Loucy (cell line): ENCODE results near the gene PCLO.

Source experiments
- H2AFZ ChIP-seq: fragments of 200-600 bp; sonication (generic); 2 replicates; pipeline ENCODE4 v1.6.0; 2016; ENCODE audit warnings: antibody characterized with exemption, mild to moderate bottlenecking, low read length, moderate library complexity
- H3F3A ChIP-seq: fragments of 200-600 bp; 2 replicates; pipeline ENCODE4 v1.6.0; 2016; ENCODE audit warnings: antibody characterized with exemption, low read depth, mild to moderate bottlenecking
- H3K27me3 ChIP-seq: fragments of 200-600 bp; sonication (generic); 2 replicates; pipeline ENCODE4 v1.6.1; 2014; ENCODE audit warnings: low read length, mild to moderate bottlenecking; ENCODE audit not compliant: insufficient read depth, poor library complexity, severe bottlenecking
- H3K36me3 ChIP-seq: fragments of 200-600 bp; sonication (generic); 2 replicates; pipeline ENCODE4 v1.6.1; 2016; ENCODE audit warnings: low read length; ENCODE audit not compliant: insufficient read depth
- H3K4me1 ChIP-seq: fragments of 200-600 bp; sonication (generic); 2 replicates; pipeline ENCODE4 v1.5.1; 2014; ENCODE audit warnings: low read length, mild to moderate bottlenecking; ENCODE audit not compliant: insufficient read depth, poor library complexity, severe bottlenecking
- H3K4me2 ChIP-seq: fragments of 200-600 bp; sonication (generic); 2 replicates; pipeline ENCODE4 v1.6.0; 2014; ENCODE audit warnings: antibody characterized with exemption, low read length, low read depth, mild to moderate bottlenecking; ENCODE audit not compliant: poor library complexity, severe bottlenecking
- H3K4me3 ChIP-seq: fragments of 200-600 bp; sonication (generic); 2 replicates; pipeline ENCODE4 v1.5.1; 2014; ENCODE audit warnings: low read length, mild to moderate bottlenecking, mixed read lengths; ENCODE audit not compliant: poor library complexity, severe bottlenecking
- H3K79me2 ChIP-seq: fragments of 200-600 bp; sonication (generic); 2 replicates; pipeline ENCODE4 v1.6.1; 2014; ENCODE audit warnings: low read length; ENCODE audit not compliant: insufficient read depth
- H3K9ac ChIP-seq: fragments of 200-600 bp; sonication (generic); 2 replicates; pipeline ENCODE4 v1.6.0; 2014; ENCODE audit warnings: mild to moderate bottlenecking, low read depth, low read length, moderate library complexity; ENCODE audit not compliant: poor library complexity, severe bottlenecking
- H3K9me2 ChIP-seq: fragments of 200-600 bp; sonication (generic); replicated peaks from 2 replicates; pipeline ENCODE4 v1.6.1; 2016; ENCODE audit warnings: low read depth, low read length, mixed read lengths
- H3K9me3 ChIP-seq: fragments of 200-600 bp; sonication (generic); 2 replicates; pipeline ENCODE4 v1.6.1; 2014; ENCODE audit warnings: mild to moderate bottlenecking, antibody characterized with exemption, low read length, low read depth; ENCODE audit not compliant: insufficient read depth
- H4K20me1 ChIP-seq: fragments of 200-600 bp; sonication (generic); 2 replicates; pipeline ENCODE4 v1.6.0; 2014; ENCODE audit warnings: antibody characterized with exemption, low read length, mild to moderate bottlenecking; ENCODE audit not compliant: insufficient read depth, poor library complexity, severe bottlenecking
- EZH2phosphoT487 ChIP-seq: fragments of 200-600 bp; IDR thresholded peaks from 2 replicates; pipeline ENCODE4 v1.6.1; 2018; ENCODE audit warnings: antibody characterized with exemption, mild to moderate bottlenecking, moderate library complexity, borderline replicate concordance
- TF ChIP-seq, protein P1 (sequence below): fragments of 200-600 bp; sonication (generic); conservative IDR thresholded peaks from 2 replicates; pipeline ENCODE4 v1.5.1; 2014; ENCODE audit warnings: mild to moderate bottlenecking, antibody characterized with exemption, low read length

The PCLO gene

GRCh38 chr7:82760074-82760473 is 402.6 kb downstream of the PCLO start:
- Histone ChIP-seq H3K27me3 (no peaks in the 10 kb centered on the region), H3K9ac (no peak overlapping the region), H3K79me2 (no peaks in the 10 kb centered on the region), H3K4me1 (no peaks in the 10 kb centered on the region), H3K9me2 (no peaks in the 10 kb centered on the region), H2AFZ (no peak overlapping the region), H3K4me3 (no peak overlapping the region), H3F3A (no peaks in the 10 kb centered on the region), H3K9me3 (no peaks in the 10 kb centered on the region), H3K4me2 (no peak overlapping the region), H3K36me3 (no peaks in the 10 kb centered on the region), H4K20me1 (no peaks in the 10 kb centered on the region)
- TF ChIP-seq EZH2phosphoT487, result no peak
- TF ChIP-seq, protein P1, sequence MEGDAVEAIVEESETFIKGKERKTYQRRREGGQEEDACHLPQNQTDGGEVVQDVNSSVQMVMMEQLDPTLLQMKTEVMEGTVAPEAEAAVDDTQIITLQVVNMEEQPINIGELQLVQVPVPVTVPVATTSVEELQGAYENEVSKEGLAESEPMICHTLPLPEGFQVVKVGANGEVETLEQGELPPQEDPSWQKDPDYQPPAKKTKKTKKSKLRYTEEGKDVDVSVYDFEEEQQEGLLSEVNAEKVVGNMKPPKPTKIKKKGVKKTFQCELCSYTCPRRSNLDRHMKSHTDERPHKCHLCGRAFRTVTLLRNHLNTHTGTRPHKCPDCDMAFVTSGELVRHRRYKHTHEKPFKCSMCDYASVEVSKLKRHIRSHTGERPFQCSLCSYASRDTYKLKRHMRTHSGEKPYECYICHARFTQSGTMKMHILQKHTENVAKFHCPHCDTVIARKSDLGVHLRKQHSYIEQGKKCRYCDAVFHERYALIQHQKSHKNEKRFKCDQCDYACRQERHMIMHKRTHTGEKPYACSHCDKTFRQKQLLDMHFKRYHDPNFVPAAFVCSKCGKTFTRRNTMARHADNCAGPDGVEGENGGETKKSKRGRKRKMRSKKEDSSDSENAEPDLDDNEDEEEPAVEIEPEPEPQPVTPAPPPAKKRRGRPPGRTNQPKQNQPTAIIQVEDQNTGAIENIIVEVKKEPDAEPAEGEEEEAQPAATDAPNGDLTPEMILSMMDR, result no peak

DNA sequence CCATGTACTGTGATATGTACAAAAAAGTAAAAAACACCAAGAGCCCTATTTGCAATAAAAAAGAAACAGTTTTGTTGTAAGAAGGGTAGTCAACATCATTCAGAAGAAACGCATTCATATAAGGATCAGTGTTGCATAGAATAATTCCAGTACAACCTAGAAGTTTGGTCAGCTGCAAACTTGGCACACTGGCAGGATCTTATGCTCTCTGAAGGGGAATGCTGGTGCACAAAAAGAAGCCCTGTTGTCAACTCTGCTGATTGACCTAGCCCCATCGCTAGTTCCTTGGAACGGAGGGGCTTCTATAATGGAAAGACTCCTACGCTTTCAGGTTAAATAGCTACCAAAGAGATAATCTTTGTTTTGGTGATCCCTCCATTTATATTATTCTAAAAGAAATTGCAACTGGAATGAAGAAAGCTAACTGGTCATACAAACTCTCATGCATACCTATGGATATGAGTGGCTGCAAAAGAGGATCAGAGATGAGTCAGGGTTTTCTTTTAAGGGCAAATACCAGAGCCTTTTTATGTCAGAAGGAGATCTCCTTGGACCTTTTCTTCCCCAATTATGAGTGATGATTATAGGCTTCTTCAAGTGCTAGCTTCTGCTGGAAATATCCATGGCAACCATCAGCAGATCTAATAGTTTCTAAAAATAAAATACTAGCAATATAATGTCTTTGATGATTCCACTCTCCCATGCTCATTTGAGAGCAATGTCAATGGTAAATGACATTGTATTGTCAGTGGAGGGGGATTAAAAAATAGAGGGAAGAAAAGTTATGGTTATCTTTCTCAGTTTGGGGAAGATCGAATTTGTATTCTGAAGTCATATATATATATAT is 406.8 kb downstream of the PCLO start:
- Histone ChIP-seq H3F3A (no peaks in the 10 kb centered on the region), H3K9me2 (no peaks in the 10 kb centered on the region), H2AFZ (no peak overlapping the region), H4K20me1 (no peaks in the 10 kb centered on the region), H3K4me1 (no peaks in the 10 kb centered on the region), H3K36me3 (no peaks in the 10 kb centered on the region), H3K9ac (no peak overlapping the region), H3K79me2 (no peaks in the 10 kb centered on the region), H3K4me2 (no peak overlapping the region), H3K9me3 (no peaks in the 10 kb centered on the region), H3K27me3 (no peaks in the 10 kb centered on the region), H3K4me3 (no peak overlapping the region)
- TF ChIP-seq, protein P1, result no peak
- no peak for TF ChIP-seq EZH2phosphoT487

GRCh38 chr7:82750007-82750406 is 412.7 kb downstream of the PCLO start:
- H3K27me3 ChIP-seq, result no peaks in the 10 kb centered on the region
- H3F3A ChIP-seq, result no peaks in the 10 kb centered on the region
- H3K4me3 ChIP-seq, result no peak overlapping the region
- H3K9me2 ChIP-seq, result no peaks in the 10 kb centered on the region
- TF ChIP-seq, protein P1, result no peak
- no peak for TF ChIP-seq EZH2phosphoT487
- H3K36me3 ChIP-seq, result no peaks in the 10 kb centered on the region
- no peaks in the 10 kb centered on the region for H3K9me3 ChIP-seq
- no peak overlapping the region for H2AFZ ChIP-seq
- no peak overlapping the region for H3K9ac ChIP-seq
- no peaks in the 10 kb centered on the region for H3K79me2 ChIP-seq
- H3K4me1 ChIP-seq, result no peaks in the 10 kb centered on the region
- H3K4me2 ChIP-seq, result no peak overlapping the region
- H4K20me1 ChIP-seq, result no peaks in the 10 kb centered on the region
